ENCODE results near the gene KPNA5. TPM values are rescaled to one million over a fixed set of nuclear protein-coding genes. Genes with fewer than 3 reads are reported as not detected.

The KPNA5 gene
- total RNA-seq, 2 donors from 2014 or later: 10.4 to 20.1 TPM

DNA sequence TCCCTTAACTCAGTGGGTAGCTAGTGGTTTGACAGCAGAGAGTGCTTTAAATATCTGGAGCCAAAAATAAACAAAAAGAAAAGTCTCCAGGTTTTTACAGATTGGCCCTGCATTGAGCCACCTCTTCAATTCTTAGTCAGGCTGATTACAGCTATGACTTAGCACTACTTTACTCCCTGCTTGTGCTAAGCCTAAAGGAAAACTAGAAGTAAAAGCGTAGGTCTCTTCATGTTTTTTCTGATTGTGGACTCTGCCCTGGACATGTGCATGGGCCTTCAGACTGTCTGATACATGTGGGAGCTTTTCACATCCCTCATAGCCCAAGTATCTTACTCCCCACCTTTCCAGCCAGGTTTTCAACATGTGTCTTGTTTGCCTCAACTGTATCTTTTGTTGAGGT, 33.3 kb downstream of the KPNA5 start:
- peaks cover 50% of the 10 kb centered on the region for H3K36me3 ChIP-seq (ENCODE audit: control insufficient read depth, insufficient read depth, low read length)
- TF ChIP-seq CTCF (conservative IDR thresholded peaks at IDR 0.05): no peak
- Mint-ChIP-seq H3K36me3 (ENCODE audit: low read depth) (peaks cover 57% of the 10 kb centered on the region), H3K4me1 (no peaks in the 10 kb centered on the region), H3K27me3 (ENCODE audit: insufficient read depth) (no peaks in the 10 kb centered on the region), H3K4me3 (no peak overlapping the region), H3K27ac (peak overlapping the region; percentile 76), H3K9me3 (peaks cover 12% of the 10 kb centered on the region)
- DNase-seq: no peak
- H3K27me3 ChIP-seq (ENCODE audit: control insufficient read depth, insufficient read depth, low read length, poor library complexity, severe bottlenecking): no peaks in the 10 kb centered on the region
- no peaks in the 10 kb centered on the region for H3K4me1 ChIP-seq (ENCODE audit: control insufficient read depth, insufficient read depth, low read length)
- WGBS, 2 experiments (ENCODE audit: insufficient coverage in 1 of 2, insufficient read length in 1 of 2): 86 to 93% methylated on average over 1 of the region's 1 CpG
- H3K27ac ChIP-seq (ENCODE audit: low read depth, low read length): no peak overlapping the region
- H3K4me3 ChIP-seq (ENCODE audit: low read length): no peak overlapping the region
- no peak overlapping the region for H3K9ac ChIP-seq (ENCODE audit: extremely low read depth, low read length, poor library complexity, severe bottlenecking)
- peaks cover 7% of the 10 kb centered on the region for H3K9me3 ChIP-seq (ENCODE audit: control insufficient read depth, low read length)

GRCh38 chr6:116714761-116715160, 33.8 kb downstream of the KPNA5 start:
- 100% methylated on average over 2 of the region's 2 CpGs; no CpG with 5 or more reads in 1 of the 2 experiments for WGBS, 2 experiments (ENCODE audit: insufficient coverage in 1 of 2, insufficient read length in 1 of 2)
- H3K36me3 Mint-ChIP-seq (ENCODE audit: low read depth): peaks cover 61% of the 10 kb centered on the region
- H3K36me3 ChIP-seq (ENCODE audit: control insufficient read depth, insufficient read depth, low read length): peaks cover 54% of the 10 kb centered on the region
- no peak overlapping the region for H3K4me3 ChIP-seq (ENCODE audit: low read length)
- no peak overlapping the region for H3K9ac ChIP-seq (ENCODE audit: extremely low read depth, low read length, poor library complexity, severe bottlenecking)
- no peak overlapping the region for H3K27ac Mint-ChIP-seq
- no peak overlapping the region for H3K27ac ChIP-seq (ENCODE audit: low read depth, low read length)
- no peak for DNase-seq
- no peak overlapping the region for H3K4me3 Mint-ChIP-seq
- H3K9me3 ChIP-seq (ENCODE audit: control insufficient read depth, low read length): peaks cover 7% of the 10 kb centered on the region
- no peaks in the 10 kb centered on the region for H3K4me1 Mint-ChIP-seq
- no peak for TF ChIP-seq CTCF (conservative IDR thresholded peaks at IDR 0.05)
- H3K27me3 ChIP-seq (ENCODE audit: control insufficient read depth, insufficient read depth, low read length, poor library complexity, severe bottlenecking): no peaks in the 10 kb centered on the region
- H3K9me3 Mint-ChIP-seq: peaks cover 12% of the 10 kb centered on the region
- H3K4me1 ChIP-seq (ENCODE audit: control insufficient read depth, insufficient read depth, low read length): no peaks in the 10 kb centered on the region
- no peaks in the 10 kb centered on the region for H3K27me3 Mint-ChIP-seq (ENCODE audit: insufficient read depth)

DNA sequence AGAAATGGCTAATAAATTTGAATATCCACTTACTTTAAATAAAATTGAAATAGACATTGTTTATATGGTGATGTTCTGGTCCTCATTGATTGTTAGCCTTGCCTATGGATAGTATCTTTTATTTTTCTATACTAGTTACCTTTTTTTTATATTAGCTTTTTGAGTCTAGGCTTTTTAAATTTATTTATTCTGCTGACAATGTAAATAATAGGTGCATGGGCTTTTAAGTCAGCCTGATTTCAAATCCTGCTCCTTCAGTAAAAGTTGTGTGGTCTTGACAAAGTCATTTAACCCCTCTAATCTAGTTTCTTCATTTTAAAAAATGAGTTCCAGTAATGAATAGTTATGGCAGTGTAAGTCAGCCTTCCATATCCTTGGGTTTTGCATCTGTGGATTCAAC, 45.9 kb downstream of the KPNA5 start:
- Mint-ChIP-seq H3K4me3 (no peak overlapping the region), H3K9me3 (no peaks in the 10 kb centered on the region), H3K27ac (no peak overlapping the region), H3K36me3 (ENCODE audit: low read depth) (peaks cover 15% of the 10 kb centered on the region), H3K4me1 (no peaks in the 10 kb centered on the region), H3K27me3 (ENCODE audit: insufficient read depth) (no peaks in the 10 kb centered on the region)
- Histone ChIP-seq H3K27ac (ENCODE audit: low read depth, low read length) (no peak overlapping the region), H3K9me3 (ENCODE audit: control insufficient read depth, low read length) (no peaks in the 10 kb centered on the region), H3K4me3 (ENCODE audit: low read length) (no peak overlapping the region), H3K27me3 (ENCODE audit: control insufficient read depth, insufficient read depth, low read length, poor library complexity, severe bottlenecking) (no peaks in the 10 kb centered on the region), H3K4me1 (ENCODE audit: control insufficient read depth, insufficient read depth, low read length) (no peaks in the 10 kb centered on the region), H3K36me3 (ENCODE audit: control insufficient read depth, insufficient read depth, low read length) (peaks cover 41% of the 10 kb centered on the region), H3K9ac (ENCODE audit: extremely low read depth, low read length, poor library complexity, severe bottlenecking) (no peak overlapping the region)
- no peak for DNase-seq
- TF ChIP-seq CTCF (conservative IDR thresholded peaks at IDR 0.05): no peak
